GM18519 (cell line): ENCODE measurements around the gene RAB24.
A peak's percentile ranks its signal among the peaks of the same experiment; 100 is the strongest.
"Not testable (repeated sequence)": the region's sequence is repeated elsewhere in the genome, so short reads cannot be mapped to it uniquely, and the experiment has no call there.

ENCODE experiments used
- ATAC-seq: cut with Tn5 transposase; IDR thresholded peaks from one replicate; pipeline ENCODE4 v1.9.1; 2021; ENCODE audit warnings: mild to moderate bottlenecking, moderate library complexity; ENCODE audit not compliant: unreplicated experiment, low FRiP score

The RAB24 gene

DNA sequence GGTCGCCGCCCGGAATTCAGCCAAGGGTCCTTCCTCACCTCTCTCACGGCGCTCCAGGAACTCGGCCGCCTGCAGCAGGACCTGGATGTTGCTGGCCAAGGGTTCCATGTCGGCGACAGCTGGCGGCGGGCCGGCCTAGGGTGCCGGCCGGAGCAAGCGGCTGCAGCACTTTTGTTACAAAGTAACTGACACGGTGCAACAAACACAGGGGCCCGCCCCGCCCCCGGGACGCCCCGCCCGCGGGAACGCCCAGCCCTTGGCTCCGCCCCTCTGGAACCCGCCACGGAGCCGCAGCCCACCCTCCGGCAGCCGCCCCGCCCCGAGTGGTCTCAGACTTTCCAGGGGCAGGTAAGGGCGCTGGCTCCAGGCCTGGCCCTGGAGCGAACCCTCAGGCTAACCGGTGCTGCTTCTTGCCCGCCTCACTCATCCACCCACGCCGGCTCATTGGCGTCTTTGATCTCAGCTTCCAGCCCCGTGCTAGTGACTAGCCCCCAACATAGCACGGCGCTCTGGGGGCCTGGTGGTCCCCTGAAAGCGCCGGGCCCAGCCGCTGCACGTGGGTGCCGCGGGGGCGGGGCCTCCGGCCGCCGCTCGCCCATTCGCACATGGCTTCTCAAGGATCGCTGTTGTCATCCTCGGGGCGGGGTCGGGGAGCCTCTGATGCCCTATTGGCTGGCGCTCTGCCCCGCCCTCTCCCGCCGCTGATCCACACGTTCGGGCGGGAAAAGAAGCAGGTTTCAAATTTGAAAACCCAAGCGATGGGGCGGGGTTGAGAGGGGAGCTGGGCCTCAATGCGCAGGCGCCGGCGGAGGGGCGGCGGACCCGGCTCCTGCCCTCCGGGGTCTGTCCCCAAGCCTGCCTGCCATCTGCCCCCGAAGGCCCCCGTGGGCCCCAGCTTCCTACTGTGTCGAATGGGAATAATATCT is 8.5 kb upstream of the RAB24 start, which contains the start of gene MXD3:
TSS of gene MXD3 (minus strand) at position 176 of the 926 bp plus-strand sequence. CDS start at position 108, 68 bp downstream.
- peak; percentile 54 for ATAC-seq

DNA sequence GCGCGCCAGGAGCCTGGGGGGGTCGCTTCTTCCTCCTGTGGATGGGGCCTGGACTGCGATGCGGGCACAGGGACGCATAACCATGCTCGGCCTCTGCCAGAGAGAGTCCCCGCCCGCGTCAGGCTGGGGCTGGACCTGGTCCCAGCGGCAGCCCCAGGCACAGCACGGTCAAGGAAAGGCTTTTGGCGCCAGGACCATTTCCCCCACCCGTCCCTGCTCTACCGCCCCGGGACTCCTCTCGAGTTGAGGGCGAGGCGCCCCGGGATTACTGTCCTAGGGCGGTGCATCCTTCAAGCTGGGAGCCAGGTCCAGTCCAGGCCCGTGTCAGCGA is 7.8 kb upstream of the RAB24 start:
- no peak for ATAC-seq

DNA sequence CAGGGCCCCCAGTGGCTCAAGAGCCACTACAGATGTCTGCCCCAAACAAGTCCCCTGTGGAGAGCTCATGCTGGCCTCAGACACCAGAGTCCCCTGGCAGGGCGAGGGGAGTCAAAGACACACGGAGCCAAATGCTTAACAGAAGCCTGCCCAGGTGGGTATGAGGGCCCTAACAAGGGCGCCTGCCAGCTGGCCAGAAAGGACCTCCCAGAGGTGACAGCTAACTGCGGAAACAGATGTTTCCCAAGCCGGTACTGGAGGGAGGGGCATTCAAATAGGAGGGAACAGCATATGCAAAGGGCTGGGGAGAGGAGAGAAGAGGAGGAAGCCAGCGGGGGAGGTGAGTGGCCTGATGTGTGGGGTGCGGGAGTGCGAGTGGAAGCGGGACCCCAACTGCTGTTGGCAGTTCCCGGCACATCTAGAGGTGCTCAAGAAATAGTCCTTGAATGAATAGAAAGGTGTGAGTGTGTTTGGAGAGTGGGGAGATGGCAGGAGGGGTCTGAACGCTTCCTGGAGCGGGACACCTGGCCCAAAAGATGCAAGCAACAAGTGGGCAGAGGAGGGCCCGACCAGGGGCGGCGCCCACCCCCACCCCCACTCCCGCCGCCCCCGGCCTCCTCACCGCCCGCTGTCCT is 7.4 kb upstream of the RAB24 start:
- ATAC-seq = no peak

DNA sequence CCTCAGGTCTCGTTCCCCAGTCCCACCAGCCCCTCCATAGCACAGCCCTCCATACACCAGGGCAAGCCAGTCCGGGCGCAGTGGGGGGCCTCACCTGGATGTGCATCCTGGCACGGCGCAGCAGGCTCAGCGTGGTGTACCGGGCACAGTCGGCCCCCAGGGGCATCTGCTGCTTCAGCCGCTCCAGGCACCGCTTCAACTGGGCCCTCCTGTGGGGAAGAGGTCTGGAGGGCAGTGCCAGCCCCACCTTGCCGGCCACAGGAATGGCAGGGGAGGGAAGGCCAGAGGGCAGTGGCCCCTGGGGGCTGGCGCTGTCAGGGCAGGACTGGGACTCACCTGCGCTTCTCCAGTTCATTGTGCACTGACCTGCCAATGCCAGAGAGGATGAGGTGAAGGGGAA is 6.8 kb upstream of the RAB24 start:
- ATAC-seq = no peak

DNA sequence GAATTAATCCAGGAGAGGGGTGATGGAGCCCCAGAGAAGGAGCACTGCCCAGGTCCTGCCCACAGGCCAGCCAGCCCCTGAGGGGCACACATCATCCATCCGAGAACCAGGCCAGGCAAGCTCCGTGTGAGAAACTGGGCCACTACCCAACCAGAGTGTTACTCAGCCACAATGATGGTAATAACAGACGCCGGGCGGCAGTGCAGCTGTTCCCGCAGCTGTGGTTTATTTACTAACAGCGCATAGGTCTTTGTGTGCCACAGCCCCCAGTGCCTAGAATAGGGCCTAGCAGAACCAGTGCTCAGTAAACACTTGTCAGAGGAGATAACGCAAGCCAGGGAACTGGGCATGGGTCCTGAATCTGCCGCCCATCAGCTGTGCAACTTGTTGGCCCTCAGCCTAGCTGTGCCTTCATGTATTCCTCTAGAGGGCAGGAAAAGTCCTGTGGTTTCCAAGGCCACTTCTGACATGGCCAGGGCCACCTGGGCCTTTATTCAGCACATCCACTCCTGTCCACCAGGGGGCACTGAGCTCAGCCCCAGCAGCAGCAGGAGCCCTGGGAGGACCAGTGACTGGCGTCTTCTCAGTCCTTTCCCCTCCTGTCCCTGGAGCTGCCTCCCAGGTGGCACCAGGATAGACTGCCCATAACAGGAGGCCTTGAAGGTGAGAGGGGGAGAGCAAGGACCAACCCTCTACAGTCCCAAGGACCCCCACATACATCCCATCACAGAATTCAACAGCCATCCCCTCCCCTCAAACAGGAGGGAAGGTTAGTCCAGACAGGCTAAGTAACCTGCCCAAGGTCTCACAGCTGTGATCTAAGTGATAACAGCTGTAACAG is 6.1 kb upstream of the RAB24 start:
- no peak for ATAC-seq

DNA sequence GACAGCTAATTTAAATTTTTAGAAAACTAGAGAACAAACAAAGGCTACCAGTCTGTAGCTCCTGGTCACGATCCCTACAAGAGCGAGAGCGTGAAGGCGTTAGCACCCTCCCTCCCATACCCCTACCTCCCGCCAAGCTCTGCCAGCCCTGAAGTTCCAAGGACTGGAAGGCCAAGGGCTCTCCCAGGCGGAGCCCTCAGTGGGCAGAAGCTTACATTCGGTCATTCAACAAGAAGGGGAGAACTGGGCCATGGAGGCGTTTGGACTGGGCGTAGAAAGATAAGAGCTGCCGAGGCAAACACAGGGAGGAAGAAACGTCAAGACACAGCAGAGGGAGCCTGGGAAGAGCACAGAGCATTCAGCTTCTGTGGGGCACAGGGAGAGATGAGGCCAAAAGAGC is 5.2 kb upstream of the RAB24 start:
- no peak for ATAC-seq

DNA sequence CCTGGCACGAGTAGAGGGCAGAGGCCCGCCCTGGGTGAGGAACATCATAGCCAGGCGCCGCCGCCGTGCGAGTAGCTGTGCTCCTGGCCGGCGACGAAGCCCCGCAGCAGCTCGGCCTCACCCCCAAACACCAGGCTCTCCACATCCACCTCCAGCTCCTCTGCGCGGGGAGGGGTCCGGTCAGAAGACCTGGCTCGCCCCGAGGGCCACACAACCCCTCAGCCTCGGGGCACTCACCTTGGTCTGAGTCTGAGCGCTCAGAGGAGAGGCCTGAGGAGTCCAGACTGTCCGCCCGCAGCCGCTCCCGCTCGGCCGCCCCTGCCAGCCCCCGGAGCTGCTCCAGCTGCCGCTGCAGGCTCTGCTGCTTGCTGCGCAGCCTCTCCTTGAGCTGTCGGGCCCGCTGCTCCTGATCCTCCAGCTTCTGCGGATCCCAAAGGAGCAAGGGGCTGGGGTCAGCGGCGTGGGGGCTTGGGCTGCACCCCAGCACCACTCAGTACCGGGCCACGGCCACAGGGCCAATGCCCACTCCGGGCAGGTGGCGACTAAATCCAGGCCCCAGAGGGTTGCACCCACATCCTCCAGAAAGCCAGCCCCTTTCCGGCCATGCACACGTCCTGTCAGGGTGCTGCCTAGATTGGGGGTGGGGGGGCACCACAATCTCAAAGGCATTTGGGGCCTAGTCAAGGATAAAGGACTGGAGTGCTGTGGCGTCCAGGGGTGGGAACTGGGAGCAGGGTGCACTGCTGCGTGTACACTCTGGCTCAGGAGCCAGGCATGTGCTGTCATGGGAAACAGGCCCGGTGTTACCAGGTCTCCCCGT is 4.2 kb upstream of the RAB24 start:
- ATAC-seq = no peak

DNA sequence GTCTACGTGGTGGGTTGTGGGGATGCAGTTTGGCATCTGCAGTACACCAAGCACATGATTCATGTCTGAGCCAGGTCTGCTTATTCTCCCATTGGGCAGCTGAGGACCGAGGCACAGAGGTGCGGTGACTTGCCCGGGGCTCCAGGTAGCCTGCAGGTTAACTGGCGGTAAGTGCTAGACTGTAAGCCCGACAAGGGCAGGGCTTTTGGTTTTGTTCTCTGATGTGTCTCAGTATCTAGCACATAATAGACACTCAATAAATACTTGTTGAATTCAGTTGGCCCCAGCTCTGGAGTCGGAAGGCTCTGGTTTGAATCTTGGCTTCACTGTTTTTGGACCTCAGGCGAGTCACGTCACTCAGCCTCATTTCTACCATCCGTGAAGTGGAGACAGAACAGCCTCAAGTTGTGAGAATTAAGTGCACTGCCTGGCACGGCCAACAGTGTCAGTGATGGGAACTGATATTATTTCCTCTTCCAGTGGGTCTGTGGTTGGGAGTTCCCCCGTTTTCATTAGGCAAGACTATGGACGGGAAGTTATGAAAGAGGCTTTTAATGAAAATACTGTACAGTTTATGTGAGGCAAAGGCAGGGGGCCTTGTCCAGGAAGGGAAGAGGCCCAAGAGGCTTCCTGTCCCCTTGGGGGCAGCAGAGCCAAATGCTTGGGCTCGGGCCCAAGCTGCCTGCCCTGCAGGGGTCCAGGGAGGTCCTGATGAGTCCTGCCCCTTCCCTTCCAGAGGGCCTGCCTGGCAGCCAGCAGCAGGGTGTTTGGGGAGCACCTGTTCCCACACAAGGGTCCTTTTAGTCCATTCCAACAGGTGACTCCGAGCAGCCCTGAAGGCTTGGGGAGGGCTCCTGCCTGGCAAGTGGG is 3.4 kb upstream of the RAB24 start:
- ATAC-seq = no peak

DNA sequence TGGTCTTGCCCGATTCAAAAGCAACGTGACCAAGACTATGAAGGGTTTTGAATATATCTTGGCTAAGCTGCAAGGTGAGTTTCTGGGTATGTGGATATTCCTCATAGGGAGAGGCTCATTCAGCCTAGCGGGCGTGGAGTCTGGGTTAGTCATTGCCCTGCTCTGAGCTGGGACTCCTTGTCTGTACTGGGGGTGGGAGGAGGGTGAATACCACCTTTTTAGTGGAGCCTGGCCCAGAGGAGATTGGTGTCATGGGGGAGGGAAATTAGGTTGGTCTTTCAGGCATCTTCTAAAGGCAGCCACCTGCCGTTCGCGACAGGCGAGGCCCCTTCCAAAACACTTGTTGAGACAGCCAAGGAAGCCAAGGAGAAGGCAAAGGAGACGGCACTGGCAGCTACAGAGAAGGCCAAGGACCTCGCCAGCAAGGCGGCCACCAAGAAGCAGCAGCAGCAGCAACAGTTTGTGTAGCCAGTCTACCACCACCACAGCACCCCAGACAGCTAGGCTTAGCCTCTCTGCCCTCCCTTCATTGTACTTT is 2.7 kb upstream of the RAB24 start:
- ATAC-seq = not testable (repeated sequence)

DNA sequence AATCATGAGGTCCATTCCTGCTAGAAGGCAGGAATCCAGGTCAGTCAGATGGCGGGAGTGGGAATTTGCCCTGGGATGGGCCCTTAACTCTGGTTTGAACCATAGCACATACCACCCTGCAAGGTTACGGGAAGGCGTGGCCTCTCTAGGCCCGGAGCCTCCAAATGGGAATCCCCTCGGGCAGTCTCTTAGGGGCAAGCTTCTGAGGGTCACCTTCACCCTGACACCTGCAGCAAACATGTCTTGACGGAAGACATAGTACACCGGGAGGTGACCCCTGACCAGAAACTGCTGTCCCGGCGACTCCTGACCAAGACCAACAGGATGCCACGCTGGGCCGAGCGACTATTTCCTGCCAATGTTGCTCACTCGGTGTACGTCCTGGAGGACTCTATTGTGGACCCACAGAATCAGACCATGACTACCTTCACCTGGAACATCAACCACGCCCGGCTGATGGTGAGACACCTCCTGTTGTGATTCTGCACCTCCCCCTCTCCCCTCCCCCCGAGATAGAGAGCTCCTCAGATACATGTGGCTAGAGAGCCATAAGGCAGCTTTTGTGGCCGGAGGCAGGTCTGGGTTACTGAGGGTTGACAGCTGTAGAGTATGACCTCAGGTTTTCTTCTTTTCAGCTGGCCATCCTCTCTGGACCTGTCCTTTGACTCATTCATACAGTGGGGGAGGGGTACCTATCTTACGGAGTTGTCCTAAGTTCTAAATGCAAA is 1.0 kb upstream of the RAB24 start:
- ATAC-seq = no peak

DNA sequence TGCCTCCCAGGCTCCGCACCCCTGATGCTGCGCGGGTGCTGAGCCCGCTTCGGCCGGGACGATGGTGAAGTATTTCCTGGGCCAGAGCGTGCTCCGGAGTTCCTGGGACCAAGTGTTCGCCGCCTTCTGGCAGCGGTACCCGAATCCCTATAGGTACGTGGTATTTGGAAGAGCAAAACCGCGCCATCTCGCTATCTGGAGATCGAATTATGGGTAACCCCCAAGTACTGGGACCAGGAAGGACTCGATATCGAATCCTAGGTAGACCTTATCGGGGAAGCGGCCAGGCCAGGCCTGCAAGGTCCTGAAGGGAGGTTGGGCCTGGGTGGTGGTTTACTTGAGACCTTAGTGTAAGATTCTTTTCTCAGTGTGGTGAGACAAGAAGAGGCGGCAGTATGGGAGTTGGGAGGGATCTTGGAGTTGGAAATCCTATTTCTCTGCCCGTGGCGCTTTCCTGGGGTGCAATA is 439 bp upstream of the RAB24 start:
- ATAC-seq = peak; percentile 1

DNA sequence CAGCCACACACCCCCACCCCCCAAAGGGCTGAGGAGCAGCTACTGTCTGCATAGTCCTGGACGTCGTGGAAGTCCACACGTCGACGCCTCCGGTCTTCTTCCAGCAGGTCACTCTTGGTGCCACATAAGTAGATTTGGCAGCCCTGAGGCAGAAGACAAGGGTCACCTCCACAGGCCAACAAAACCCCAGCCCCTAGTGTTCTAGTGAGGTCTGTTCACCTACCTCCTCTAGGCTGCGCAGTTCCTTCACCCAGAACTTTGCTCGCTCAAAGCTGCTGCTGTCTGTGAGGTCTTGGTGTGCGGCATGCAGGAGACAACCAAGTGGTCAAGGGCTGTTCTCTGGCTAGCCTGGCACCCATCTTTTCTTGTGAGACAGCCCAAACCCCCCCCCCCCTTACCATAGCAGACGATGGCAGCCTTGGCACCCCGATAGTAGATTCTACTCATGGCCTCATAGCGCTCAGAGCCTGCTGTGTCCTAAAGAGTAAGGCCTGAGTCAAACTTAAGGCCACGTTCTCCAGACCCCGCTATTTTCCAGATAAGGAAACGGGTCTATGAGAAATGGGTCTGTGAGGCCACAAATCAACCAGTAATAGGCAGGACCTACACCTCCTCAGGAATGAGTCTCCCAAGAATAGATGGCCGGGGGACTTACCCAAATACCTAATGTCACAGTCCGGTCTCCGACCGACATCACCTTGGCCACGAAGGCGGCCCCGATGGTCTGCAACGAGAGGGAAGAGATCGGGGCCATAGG is 987 bp downstream of the RAB24 start:
- ATAC-seq = no peak

DNA sequence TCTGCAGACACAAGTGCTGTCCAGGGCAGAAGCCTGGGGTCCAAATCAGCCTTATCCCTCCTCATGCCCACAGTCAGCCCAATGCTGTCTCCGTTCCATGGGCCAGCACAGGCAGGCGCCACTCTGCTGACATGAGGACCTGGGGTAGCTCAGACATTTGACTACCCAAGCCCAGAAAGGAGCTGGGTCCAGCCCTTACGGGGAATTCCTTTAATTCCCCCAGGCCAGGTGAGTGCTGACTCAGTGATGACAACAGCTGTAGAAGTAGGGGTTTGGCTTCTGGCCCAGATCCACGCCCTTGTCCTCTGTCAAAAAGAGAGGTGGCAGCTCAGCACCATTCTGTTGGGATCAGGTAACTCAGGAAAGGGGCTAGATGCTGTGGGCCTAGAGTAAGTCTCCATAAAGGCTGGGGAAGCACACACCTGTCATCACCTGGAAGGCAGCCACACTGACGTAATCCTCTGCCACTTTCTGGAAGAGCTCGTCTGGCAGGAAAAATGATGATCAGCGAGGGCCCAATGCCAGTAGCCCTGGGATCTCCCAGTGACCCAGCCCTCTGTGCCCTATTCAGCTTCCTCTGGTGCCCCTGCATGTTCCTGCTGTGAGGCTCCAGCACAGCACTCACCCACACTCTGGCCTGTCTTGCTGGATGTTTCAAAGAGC is 1.9 kb downstream of the RAB24 start:
- ATAC-seq = no peak

DNA sequence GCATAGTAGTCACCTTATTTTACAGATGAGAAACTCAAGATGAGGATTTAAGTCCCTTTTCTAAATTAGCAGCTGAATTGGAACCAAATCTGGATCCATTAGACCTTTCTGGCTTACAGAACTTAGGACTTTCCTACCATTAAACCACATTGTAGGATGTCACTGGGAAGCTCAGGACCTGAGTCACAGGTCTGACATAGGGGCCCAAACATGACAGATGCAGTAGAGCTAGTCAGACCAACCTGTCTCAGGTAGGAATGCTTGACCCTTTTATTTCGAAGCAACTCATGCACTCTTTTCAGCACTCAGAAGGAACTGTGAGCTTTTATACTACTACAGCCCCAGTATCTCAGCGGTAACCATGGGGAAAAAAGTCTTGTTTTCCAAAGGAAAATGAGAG is 2.6 kb downstream of the RAB24 start:
- ATAC-seq = no peak

DNA sequence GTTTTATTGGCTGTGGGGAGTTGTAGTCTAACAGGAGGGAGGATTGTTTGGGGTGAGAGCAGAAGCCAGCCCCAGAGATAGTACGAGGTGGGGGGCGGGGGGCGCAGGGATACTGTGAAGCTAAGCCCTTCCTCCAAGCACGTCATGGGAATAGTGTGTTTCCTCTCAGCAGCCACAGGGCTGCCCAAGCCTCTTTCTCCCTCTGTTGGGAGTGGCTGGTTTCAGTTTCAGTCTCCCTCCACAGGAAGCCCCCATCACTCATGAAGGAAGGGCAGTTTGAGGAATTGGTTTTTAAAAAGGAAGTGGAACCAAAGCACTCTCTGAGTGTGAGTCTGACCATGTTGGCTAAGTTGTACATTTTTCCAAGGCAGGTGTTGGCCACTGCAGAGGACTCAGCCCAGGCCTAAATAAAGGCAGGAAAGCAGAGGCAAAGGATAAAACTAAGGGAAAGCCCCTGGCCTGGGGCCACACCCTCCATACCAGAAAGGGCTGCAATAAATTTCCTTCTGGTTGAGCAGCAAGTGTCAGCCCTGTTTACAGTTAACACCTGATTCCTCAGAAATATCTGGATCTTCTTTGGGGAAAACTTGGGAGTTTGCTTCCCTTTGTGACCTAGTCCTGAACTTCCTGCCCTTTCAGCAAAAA is 3.2 kb downstream of the RAB24 start:
- ATAC-seq = no peak

DNA sequence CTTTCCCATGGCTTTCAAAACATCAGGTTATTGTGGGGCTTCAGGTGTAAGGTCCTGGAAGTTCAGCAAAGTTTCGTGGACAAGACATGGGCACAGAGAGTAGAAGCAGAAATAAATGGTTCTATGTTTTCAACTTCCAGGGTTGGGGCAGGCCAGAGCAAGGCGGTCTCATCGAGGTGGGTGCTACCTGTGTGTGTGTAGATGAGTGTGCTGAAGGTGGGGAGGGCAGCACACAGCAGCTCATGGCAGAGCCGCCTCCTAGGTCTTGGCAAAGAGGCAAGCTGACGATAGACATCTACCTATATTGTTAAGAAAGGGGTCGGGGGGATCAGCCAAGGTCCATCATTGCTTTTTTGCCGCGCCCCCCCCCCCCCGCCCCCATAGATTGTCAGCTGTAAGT is 3.8 kb downstream of the RAB24 start:
- ATAC-seq = no peak

DNA sequence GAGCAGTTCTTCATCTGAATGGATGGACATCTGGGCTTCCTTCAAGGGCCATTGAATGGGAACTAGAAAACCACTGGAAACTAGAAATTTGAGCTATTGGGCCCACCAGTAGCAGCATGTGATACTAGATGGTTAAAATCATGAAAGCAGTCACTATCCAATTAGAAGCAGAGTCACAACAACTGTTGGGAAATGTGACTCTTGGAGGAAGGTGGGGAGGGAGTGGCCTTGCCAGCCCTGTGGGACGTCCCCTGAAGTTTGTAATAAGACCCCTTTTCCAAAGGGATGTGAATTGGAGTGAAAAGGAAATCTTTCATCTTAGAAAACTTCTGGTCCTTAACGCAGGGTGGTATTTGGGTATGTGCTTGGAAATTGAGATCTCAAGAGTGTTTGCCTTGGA is 5.6 kb downstream of the RAB24 start:
- no peak for ATAC-seq
